Suprapubic skin (tissue), 3 donors: Measurements from ENCODE around the gene PRICKLE2.

ENCODE experiments used
- EP300 ChIP-seq: sonication (generic); formaldehyde crosslinking; IDR thresholded peaks from one replicate; pipeline ENCODE4 v1.6.1; 2017; ENCODE audit warnings: antibody characterized with exemption
- POLR2A ChIP-seq, 2 donors: fragments of 450-650 bp; IDR thresholded peaks; one replicate each; pipeline ENCODE4 v1.6.1; 2017; ENCODE audit warnings: antibody characterized with exemption in 2 of 2, mild to moderate bottlenecking in 2 of 2, moderate library complexity in 2 of 2
- TF ChIP-seq, protein P1 (sequence below), 2 donors: fragments of 200-600 bp in 1 of 2; fragments of 450-650 bp in 1 of 2; sonication (generic) in 1 of 2; IDR thresholded peaks; one replicate each; pipeline ENCODE4 v1.5.1; 2016 to 2019; ENCODE audit warnings: antibody characterized with exemption in 2 of 2, mild to moderate bottlenecking in 1 of 2, moderate library complexity in 1 of 2

DNA sequence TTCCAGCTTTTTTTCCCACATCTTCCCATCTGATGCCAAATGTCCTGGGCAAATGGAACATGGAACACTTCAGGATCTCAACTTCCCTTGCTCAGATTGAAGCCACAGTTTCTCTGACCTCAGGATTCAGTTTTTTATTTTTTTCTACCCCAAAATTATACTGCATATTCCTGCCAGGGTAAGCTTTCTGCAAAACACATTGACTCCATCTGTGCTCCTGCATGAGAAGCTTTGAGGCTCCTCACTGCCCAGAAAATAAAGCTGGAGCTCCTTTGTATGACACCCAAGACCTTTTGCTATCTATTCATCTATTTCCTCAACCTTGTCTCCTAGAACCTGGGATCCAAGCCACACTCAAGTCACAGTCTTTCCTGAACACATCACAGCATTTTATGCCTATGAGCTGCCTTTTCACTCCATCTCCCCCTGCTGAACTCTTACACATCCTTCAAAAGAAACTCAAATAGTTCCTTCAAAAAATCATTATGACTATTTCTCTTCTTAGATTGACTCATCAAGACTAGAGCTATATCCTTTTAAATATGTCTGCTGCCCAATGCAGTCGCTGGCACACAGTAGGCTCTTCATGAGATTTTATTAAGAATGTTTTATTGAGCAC lies 144.5 kb downstream of the PRICKLE2 start:
- TF ChIP-seq, protein P1, sequence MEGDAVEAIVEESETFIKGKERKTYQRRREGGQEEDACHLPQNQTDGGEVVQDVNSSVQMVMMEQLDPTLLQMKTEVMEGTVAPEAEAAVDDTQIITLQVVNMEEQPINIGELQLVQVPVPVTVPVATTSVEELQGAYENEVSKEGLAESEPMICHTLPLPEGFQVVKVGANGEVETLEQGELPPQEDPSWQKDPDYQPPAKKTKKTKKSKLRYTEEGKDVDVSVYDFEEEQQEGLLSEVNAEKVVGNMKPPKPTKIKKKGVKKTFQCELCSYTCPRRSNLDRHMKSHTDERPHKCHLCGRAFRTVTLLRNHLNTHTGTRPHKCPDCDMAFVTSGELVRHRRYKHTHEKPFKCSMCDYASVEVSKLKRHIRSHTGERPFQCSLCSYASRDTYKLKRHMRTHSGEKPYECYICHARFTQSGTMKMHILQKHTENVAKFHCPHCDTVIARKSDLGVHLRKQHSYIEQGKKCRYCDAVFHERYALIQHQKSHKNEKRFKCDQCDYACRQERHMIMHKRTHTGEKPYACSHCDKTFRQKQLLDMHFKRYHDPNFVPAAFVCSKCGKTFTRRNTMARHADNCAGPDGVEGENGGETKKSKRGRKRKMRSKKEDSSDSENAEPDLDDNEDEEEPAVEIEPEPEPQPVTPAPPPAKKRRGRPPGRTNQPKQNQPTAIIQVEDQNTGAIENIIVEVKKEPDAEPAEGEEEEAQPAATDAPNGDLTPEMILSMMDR (IDR thresholded peaks at IDR 0.05) = no peak
- TF ChIP-seq POLR2A (IDR thresholded peaks at IDR 0.05) (no peak), EP300 (no peak)
